ENCODE data around the gene SLC38A5.

DNA sequence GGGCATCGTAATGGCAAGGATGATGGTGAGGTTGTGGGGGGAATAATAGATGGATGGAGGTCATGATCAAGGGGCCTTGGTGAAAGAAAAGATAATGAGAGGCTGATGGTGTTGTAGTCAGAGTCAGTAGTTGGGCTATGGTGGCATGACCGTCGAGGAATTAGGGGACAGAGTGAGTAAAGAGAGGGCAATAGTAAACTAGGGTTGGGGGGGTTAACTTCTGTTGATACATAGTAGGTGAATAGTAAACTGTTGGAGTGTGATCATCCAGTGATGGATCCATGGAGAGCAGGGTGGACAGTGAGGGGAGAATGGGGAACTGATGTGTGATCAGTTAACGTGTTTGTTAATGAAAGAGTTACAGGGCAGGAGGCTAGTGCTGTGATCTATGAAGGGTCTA is 6.9 kb upstream of the SLC38A5 start:
- TF ChIP-seq, protein P1, sequence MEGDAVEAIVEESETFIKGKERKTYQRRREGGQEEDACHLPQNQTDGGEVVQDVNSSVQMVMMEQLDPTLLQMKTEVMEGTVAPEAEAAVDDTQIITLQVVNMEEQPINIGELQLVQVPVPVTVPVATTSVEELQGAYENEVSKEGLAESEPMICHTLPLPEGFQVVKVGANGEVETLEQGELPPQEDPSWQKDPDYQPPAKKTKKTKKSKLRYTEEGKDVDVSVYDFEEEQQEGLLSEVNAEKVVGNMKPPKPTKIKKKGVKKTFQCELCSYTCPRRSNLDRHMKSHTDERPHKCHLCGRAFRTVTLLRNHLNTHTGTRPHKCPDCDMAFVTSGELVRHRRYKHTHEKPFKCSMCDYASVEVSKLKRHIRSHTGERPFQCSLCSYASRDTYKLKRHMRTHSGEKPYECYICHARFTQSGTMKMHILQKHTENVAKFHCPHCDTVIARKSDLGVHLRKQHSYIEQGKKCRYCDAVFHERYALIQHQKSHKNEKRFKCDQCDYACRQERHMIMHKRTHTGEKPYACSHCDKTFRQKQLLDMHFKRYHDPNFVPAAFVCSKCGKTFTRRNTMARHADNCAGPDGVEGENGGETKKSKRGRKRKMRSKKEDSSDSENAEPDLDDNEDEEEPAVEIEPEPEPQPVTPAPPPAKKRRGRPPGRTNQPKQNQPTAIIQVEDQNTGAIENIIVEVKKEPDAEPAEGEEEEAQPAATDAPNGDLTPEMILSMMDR (conservative IDR thresholded peaks at IDR 0.05; ENCODE audit: low read length): no peak
- no peak for TF ChIP-seq EZH2phosphoT487 (IDR thresholded peaks at IDR 0.05; ENCODE audit: borderline replicate concordance)
